ENCODE measurements around the gene LCE3D.

DNA sequence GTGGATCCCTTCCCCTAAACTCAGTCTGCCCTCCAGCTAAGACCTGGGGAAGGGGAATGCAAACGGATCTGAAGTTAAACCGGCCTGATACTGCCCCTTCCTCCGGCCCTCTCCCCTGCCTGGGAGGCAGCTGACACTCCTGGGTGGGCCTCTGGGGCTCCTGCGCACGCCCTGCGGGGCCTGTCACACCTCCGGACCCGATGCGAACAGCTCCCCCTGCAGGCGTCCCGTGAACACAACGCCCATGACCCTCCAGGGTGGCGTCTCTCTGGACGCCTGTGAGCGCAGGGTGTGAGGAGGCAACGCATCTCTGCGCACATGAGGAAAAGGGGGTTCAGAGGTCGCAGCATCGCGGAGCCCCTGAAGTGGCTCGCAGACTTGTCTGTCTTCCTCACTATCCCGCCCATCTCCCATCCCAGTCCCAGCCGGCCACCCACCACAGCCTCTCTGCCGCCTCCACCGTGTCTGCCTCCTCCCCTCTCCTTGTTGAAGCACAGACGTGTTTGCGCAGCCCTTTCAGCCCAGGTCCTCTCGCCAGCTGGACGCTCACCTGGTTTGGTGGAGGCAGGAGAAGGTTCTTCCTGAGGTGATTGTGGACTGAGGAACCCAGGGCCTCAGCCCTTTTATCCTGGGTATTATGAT lies 43.0 kb upstream of the LCE3D start:
- peak; percentile 72 for TF ChIP-seq CTCF (IDR thresholded peaks at IDR 0.05)
- no peak for TF ChIP-seq ZFX (IDR thresholded peaks at IDR 0.05; ENCODE audit: borderline replicate concordance)
